KMS-11 (cell line): Measurements from ENCODE around the gene VAT1L.

Experiments
- H2AFZ ChIP-seq: fragments of 200-600 bp; sonication (generic); 2 replicates; pipeline ENCODE4 v1.6.1; 2016; ENCODE audit warnings: antibody characterized with exemption, mixed run types, low read depth
- H3K27ac ChIP-seq: fragments of 200-600 bp; sonication (generic); 2 replicates; pipeline ENCODE4 v1.6.1; 2016; ENCODE audit warnings: mild to moderate bottlenecking, mixed run types
- H3K27me3 ChIP-seq: fragments of 200-600 bp; sonication (generic); 2 replicates; pipeline ENCODE4 v1.6.1; 2017; ENCODE audit warnings: mild to moderate bottlenecking, low read depth, mixed run types, moderate library complexity; ENCODE audit not compliant: insufficient read depth
- H3K36me3 ChIP-seq: fragments of 200-600 bp; sonication (generic); 2 replicates; pipeline ENCODE4 v1.6.1; 2017; ENCODE audit warnings: mild to moderate bottlenecking, mixed run types; ENCODE audit not compliant: insufficient read depth
- H3K4me1 ChIP-seq: fragments of 200-600 bp; sonication (generic); 2 replicates; pipeline ENCODE4 v1.6.1; 2016; ENCODE audit warnings: mild to moderate bottlenecking, low read depth, mixed run types; ENCODE audit not compliant: poor library complexity, severe bottlenecking
- H3K4me2 ChIP-seq: fragments of 200-600 bp; sonication (generic); 2 replicates; pipeline ENCODE4 v1.7.0; 2016; ENCODE audit warnings: mild to moderate bottlenecking, mixed run types
- H3K4me3 ChIP-seq: fragments of 200-600 bp; sonication (generic); IDR thresholded peaks from 2 replicates; pipeline ENCODE4 v1.6.1; 2017; ENCODE audit warnings: low read depth, low read length, mixed read lengths; ENCODE audit not compliant: insufficient read depth
- H3K79me2 ChIP-seq: fragments of 200-600 bp; sonication (generic); 2 replicates; pipeline ENCODE4 v1.6.1; 2016; ENCODE audit warnings: low read depth, mixed run types; ENCODE audit not compliant: insufficient read depth
- H3K9ac ChIP-seq: fragments of 200-600 bp; sonication (generic); 2 replicates; pipeline ENCODE4 v1.6.1; 2016; ENCODE audit warnings: mild to moderate bottlenecking, mixed run types
- H4K20me1 ChIP-seq: fragments of 200-600 bp; sonication (generic); 2 replicates; pipeline ENCODE4 v1.6.1; 2016; ENCODE audit warnings: mild to moderate bottlenecking, mixed run types; ENCODE audit not compliant: insufficient read depth
- TF ChIP-seq, protein P1 (sequence below): fragments of 200-600 bp; sonication (generic); conservative IDR thresholded peaks from 2 replicates; pipeline ENCODE4 v1.6.1; 2017; ENCODE audit warnings: low read depth, mild to moderate bottlenecking, antibody characterized with exemption, low read length, moderate library complexity, mixed read lengths

VAT1L gene

DNA sequence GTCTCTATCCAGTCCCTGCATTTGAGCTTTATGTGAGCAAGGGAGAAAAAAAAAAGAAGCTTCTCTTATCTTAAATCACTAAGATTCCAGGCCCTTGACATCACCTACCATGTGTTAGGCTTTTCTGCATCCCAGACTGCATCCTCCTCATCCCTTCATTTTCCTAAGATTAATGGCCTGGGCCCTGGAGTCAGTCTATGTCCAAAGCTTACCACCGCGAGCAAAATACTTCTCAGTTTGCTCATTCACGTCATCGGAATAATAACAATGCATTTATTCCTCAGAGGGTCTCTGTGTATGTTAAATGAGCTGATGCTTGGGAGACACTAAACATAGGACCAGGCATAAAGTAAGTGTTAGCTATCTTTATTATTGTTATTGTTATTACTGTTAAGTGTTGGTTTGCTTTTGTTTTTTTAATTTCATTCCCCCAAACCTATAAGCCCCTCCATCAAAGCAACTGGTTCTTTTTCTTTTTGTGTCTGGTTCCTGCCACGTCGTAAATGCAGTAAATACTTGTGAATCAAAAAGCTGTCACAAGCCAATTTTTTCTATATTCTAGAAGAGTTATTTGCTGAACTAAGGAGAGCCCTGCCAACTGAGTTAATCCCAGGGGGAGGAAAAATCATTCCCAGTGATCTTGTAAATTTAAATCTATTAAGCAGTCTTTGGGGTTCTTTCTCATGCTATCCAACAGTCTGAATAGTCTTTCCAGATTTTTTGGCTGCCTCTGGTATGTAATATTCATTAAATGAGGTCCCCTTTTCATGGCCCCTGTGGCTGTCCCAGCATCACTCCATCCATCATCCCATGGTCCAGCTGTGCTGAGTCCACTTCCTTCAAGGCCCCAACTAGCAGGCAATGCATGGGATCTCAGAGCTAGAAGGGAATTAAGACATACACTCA, 46.5 kb downstream of the VAT1L start:
- Histone ChIP-seq H3K27ac (no peak overlapping the region), H2AFZ (no peak overlapping the region), H4K20me1 (no peaks in the 10 kb centered on the region), H3K4me3 (no peak overlapping the region), H3K4me1 (no peaks in the 10 kb centered on the region), H3K4me2 (no peak overlapping the region), H3K36me3 (no peaks in the 10 kb centered on the region), H3K27me3 (no peaks in the 10 kb centered on the region), H3K79me2 (no peaks in the 10 kb centered on the region), H3K9ac (no peak overlapping the region)
- TF ChIP-seq, protein P1, sequence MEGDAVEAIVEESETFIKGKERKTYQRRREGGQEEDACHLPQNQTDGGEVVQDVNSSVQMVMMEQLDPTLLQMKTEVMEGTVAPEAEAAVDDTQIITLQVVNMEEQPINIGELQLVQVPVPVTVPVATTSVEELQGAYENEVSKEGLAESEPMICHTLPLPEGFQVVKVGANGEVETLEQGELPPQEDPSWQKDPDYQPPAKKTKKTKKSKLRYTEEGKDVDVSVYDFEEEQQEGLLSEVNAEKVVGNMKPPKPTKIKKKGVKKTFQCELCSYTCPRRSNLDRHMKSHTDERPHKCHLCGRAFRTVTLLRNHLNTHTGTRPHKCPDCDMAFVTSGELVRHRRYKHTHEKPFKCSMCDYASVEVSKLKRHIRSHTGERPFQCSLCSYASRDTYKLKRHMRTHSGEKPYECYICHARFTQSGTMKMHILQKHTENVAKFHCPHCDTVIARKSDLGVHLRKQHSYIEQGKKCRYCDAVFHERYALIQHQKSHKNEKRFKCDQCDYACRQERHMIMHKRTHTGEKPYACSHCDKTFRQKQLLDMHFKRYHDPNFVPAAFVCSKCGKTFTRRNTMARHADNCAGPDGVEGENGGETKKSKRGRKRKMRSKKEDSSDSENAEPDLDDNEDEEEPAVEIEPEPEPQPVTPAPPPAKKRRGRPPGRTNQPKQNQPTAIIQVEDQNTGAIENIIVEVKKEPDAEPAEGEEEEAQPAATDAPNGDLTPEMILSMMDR = no peak

DNA sequence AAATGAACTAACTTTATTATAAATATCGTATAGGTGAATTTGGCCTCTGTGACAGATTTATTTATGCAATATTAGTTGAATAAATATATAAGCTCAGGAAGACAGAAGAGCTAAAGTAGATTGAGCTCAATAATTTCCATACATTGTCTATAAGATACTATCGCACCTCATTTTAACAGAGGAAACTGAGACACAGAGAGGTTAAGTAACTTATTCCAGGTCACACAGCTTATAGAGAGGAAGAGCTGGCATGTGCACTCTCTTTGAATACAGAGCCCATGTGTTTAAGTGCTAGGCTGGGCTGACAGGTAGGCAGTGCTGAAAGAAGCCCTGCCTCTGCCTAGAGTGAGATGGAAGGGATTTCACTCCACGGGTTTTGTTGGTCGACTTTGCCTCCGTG, 48.4 kb downstream of the VAT1L start:
- Histone ChIP-seq H4K20me1 (no peaks in the 10 kb centered on the region), H3K27me3 (no peaks in the 10 kb centered on the region), H3K79me2 (no peaks in the 10 kb centered on the region), H3K4me3 (no peak overlapping the region), H3K4me1 (no peaks in the 10 kb centered on the region), H2AFZ (no peak overlapping the region), H3K36me3 (no peaks in the 10 kb centered on the region), H3K4me2 (no peak overlapping the region), H3K27ac (no peak overlapping the region), H3K9ac (no peak overlapping the region)
- TF ChIP-seq, protein P1 = no peak

DNA sequence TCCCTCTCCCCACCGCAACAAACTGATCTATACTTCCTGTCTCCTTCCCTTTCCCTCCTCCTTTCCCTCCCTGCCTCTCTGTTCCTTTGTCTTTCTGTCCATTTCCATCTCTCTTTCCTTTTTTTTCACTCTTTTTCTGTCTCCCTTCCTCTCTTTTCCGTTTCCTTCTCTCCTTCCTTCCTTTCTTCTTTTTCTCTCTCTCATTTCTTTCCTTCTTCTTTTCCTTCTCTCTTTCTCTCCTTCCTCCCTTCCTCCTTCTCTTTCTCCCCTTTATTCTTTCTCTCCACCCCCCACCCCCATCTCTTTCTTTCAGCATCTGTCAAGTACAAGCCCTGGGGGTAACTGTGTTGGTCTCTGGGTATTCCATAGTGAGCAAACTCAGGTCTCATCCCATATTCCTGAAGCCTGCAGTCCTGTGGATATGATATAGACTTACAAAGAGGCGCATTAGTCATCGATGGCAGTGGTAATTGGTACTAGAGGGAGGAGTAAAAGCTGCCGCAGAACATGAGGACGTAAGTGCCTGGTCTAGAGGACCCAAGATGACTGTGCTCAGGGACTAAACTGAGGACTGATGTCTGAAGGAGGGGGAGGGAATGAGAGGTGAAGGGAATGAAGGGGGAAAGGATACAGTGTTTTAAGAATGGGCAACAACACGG, 50.4 kb downstream of the VAT1L start:
- no peak overlapping the region for H3K4me2 ChIP-seq
- no peak overlapping the region for H3K4me3 ChIP-seq
- H3K36me3 ChIP-seq = no peaks in the 10 kb centered on the region
- no peak overlapping the region for H3K27ac ChIP-seq
- H4K20me1 ChIP-seq = no peaks in the 10 kb centered on the region
- H3K4me1 ChIP-seq = no peaks in the 10 kb centered on the region
- TF ChIP-seq, protein P1 = no peak
- no peak overlapping the region for H2AFZ ChIP-seq
- no peaks in the 10 kb centered on the region for H3K27me3 ChIP-seq
- H3K79me2 ChIP-seq = no peaks in the 10 kb centered on the region
- no peak overlapping the region for H3K9ac ChIP-seq

DNA sequence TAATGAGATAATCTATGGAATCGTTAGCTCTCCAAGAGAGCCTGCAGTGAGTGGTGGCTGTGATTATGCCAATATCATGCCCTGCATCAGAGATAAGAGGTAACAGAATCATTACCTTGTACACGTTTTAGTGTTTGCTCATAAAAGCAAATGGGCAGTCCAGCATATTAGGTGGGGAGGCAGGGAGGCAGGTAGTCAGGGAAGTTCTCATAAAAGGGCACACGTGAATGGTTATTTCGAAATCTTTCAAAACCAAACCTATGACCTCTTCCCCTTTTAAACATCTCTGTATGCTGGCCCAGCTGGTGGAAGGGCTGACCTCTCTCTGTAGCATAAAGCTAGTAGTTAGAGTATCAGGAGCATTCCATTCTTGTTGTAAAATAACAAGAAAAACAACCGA, 51.7 kb downstream of the VAT1L start:
- no peak overlapping the region for H3K4me2 ChIP-seq
- H2AFZ ChIP-seq = no peak overlapping the region
- no peak overlapping the region for H3K4me3 ChIP-seq
- no peaks in the 10 kb centered on the region for H3K27me3 ChIP-seq
- H3K36me3 ChIP-seq = no peaks in the 10 kb centered on the region
- no peaks in the 10 kb centered on the region for H3K79me2 ChIP-seq
- TF ChIP-seq, protein P1 = no peak
- no peaks in the 10 kb centered on the region for H4K20me1 ChIP-seq
- no peak overlapping the region for H3K27ac ChIP-seq
- H3K9ac ChIP-seq = no peak overlapping the region
- no peaks in the 10 kb centered on the region for H3K4me1 ChIP-seq
